WTC11 (cell line): ENCODE results near the gene AKIRIN1. TPM values are rescaled to one million over a fixed set of nuclear protein-coding genes. Genes with fewer than 3 reads are reported as not detected.

ENCODE experiments used
- CREB1 ChIP-seq: sonication (generic); formaldehyde crosslinking; IDR thresholded peaks from 2 replicates; pipeline ENCODE4 v1.8.0; 2023; ENCODE audit warnings: mild to moderate bottlenecking, missing genetic modification reagents
- CREM ChIP-seq: sonication (generic); formaldehyde crosslinking; IDR thresholded peaks from 2 replicates; pipeline ENCODE4 v1.8.1; 2022; ENCODE audit warnings: mild to moderate bottlenecking, missing genetic modification reagents, moderate library complexity
- EMX1 ChIP-seq: fragments of 250-450 bp; sonication (Bioruptor Pico); IDR thresholded peaks from 2 replicates; pipeline ENCODE4 v1.8.0; 2021; ENCODE audit warnings: mild to moderate bottlenecking
- FOXJ3 ChIP-seq: sonication (generic); formaldehyde crosslinking; IDR thresholded peaks from 2 replicates; pipeline ENCODE4 v1.9.0; 2021; ENCODE audit warnings: missing genetic modification reagents, mild to moderate bottlenecking, borderline replicate concordance
- FOXP1 ChIP-seq: sonication (generic); formaldehyde crosslinking; IDR thresholded peaks from 2 replicates; pipeline ENCODE4 v1.8.0; 2022; ENCODE audit warnings: missing genetic modification reagents, mild to moderate bottlenecking, moderate library complexity, borderline replicate concordance
- HMGA2 ChIP-seq: fragments of 250-450 bp; sonication (Bioruptor Pico); IDR thresholded peaks from 2 replicates; pipeline ENCODE4 v1.4.0; 2021; ENCODE audit warnings: mild to moderate bottlenecking, moderate library complexity
- HMGXB4 ChIP-seq: sonication (generic); formaldehyde crosslinking; IDR thresholded peaks from 2 replicates; pipeline ENCODE4 v1.8.1; 2023; ENCODE audit warnings: mild to moderate bottlenecking, moderate library complexity, missing genetic modification reagents
- IRF2 ChIP-seq: sonication (generic); formaldehyde crosslinking; IDR thresholded peaks from 2 replicates; pipeline ENCODE4 v1.8.0; 2022; ENCODE audit warnings: low read depth, missing genetic modification reagents, borderline replicate concordance
- JUN ChIP-seq: sonication (generic); formaldehyde crosslinking; IDR thresholded peaks from 2 replicates; pipeline ENCODE4 v1.8.0; 2023; ENCODE audit warnings: mild to moderate bottlenecking, missing genetic modification reagents
- NR2C2 ChIP-seq: sonication (generic); formaldehyde crosslinking; IDR thresholded peaks from 2 replicates; pipeline ENCODE4 v1.8.0; 2022; ENCODE audit warnings: mild to moderate bottlenecking, missing genetic modification reagents
- RELA ChIP-seq: sonication (generic); formaldehyde crosslinking; IDR thresholded peaks from 2 replicates; pipeline ENCODE4 v1.8.1; 2022; ENCODE audit warnings: missing genetic modification reagents, mild to moderate bottlenecking, borderline replicate concordance
- RORB ChIP-seq: fragments of 250-450 bp; sonication (Bioruptor Pico); IDR thresholded peaks from 2 replicates; pipeline ENCODE4 v1.9.0; 2021; ENCODE audit warnings: mild to moderate bottlenecking
- TEAD1 ChIP-seq: sonication (generic); formaldehyde crosslinking; IDR thresholded peaks from 2 replicates; pipeline ENCODE4 v1.8.0; 2022; ENCODE audit warnings: mild to moderate bottlenecking, missing genetic modification reagents
- ZNF232 ChIP-seq: sonication (generic); formaldehyde crosslinking; IDR thresholded peaks from 2 replicates; pipeline ENCODE4 v1.8.0; 2022; ENCODE audit warnings: mild to moderate bottlenecking, missing genetic modification reagents
- ZNF317 ChIP-seq: sonication (generic); formaldehyde crosslinking; IDR thresholded peaks from 2 replicates; pipeline ENCODE4 v1.8.1; 2023; ENCODE audit warnings: low read depth, mild to moderate bottlenecking, moderate library complexity, missing genetic modification reagents, borderline replicate concordance
- ZNF396 ChIP-seq: fragments of 250-450 bp; sonication (Bioruptor Pico); IDR thresholded peaks from 2 replicates; pipeline ENCODE4 v1.8.0; 2021; ENCODE audit warnings: mild to moderate bottlenecking, moderate library complexity, borderline replicate concordance
- ZNF423 ChIP-seq: fragments of 250-450 bp; sonication (Bioruptor Pico); IDR thresholded peaks from 2 replicates; pipeline ENCODE4 v2.1.2; 2022; ENCODE audit warnings: mild to moderate bottlenecking, moderate library complexity
- total RNA-seq: library from RNA; stranded (reverse); gene quantifications from 3 replicates; pipeline ENCODE4 v1.2.3, GENCODE V29; 2021
- TF ChIP-seq, protein P1 (sequence below): fragments of 250-450 bp; sonication (Bioruptor Pico); IDR thresholded peaks from 2 replicates; pipeline ENCODE4 v1.8.0; 2021; ENCODE audit warnings: mild to moderate bottlenecking
- TF ChIP-seq, protein P2 (sequence below): sonication (generic); formaldehyde crosslinking; IDR thresholded peaks from 2 replicates; pipeline ENCODE4 v1.8.1; 2023; ENCODE audit warnings: mild to moderate bottlenecking, missing genetic modification reagents, borderline replicate concordance
- TF ChIP-seq, protein P3 (sequence below): sonication (generic); formaldehyde crosslinking; conservative IDR thresholded peaks from 2 replicates; pipeline ENCODE4 v1.8.1; 2022; ENCODE audit warnings: mild to moderate bottlenecking, missing genetic modification reagents
- TF ChIP-seq, protein P4 (sequence below): sonication (generic); formaldehyde crosslinking; IDR thresholded peaks from 2 replicates; pipeline ENCODE4 v1.8.0; 2023; ENCODE audit warnings: missing genetic modification reagents
- TF ChIP-seq, protein P5 (sequence below): sonication (generic); formaldehyde crosslinking; IDR thresholded peaks from 2 replicates; pipeline ENCODE4 v1.8.0; 2022; ENCODE audit warnings: mild to moderate bottlenecking, missing genetic modification reagents
- TF ChIP-seq, protein P6 (sequence below): fragments of 250-450 bp; sonication (Bioruptor Pico); IDR thresholded peaks from 2 replicates; pipeline ENCODE4 v1.9.0; 2021; ENCODE audit warnings: moderate library complexity, mild to moderate bottlenecking, inconsistent platforms, borderline replicate concordance
- TF ChIP-seq, protein P7 (sequence below): sonication (generic); formaldehyde crosslinking; IDR thresholded peaks from 2 replicates; pipeline ENCODE4 v1.8.0; 2022; ENCODE audit warnings: missing genetic modification reagents
- TF ChIP-seq, protein P8 (sequence below): sonication (generic); formaldehyde crosslinking; IDR thresholded peaks from 2 replicates; pipeline ENCODE4 v1.8.1; 2023; ENCODE audit warnings: mild to moderate bottlenecking, missing genetic modification reagents, moderate library complexity

Gene AKIRIN1
- total RNA-seq, 1 experiment from 2014 or later = 183 TPM

- TF ChIP-seq, protein P1, sequence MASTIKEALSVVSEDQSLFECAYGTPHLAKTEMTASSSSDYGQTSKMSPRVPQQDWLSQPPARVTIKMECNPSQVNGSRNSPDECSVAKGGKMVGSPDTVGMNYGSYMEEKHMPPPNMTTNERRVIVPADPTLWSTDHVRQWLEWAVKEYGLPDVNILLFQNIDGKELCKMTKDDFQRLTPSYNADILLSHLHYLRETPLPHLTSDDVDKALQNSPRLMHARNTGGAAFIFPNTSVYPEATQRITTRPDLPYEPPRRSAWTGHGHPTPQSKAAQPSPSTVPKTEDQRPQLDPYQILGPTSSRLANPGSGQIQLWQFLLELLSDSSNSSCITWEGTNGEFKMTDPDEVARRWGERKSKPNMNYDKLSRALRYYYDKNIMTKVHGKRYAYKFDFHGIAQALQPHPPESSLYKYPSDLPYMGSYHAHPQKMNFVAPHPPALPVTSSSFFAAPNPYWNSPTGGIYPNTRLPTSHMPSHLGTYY (CRISPR knock-in tag) = no peak
- no peak for TF ChIP-seq EMX1 (CRISPR knock-in tag)
- TF ChIP-seq ZNF423 (CRISPR knock-in tag) = peak; percentile 90
- peak; percentile 77; the same call in 1 of the 2 replicates for TF ChIP-seq FOXP1 (CRISPR knock-in tag)
- TF ChIP-seq RORB (CRISPR knock-in tag) = no peak
- TF ChIP-seq, protein P2, sequence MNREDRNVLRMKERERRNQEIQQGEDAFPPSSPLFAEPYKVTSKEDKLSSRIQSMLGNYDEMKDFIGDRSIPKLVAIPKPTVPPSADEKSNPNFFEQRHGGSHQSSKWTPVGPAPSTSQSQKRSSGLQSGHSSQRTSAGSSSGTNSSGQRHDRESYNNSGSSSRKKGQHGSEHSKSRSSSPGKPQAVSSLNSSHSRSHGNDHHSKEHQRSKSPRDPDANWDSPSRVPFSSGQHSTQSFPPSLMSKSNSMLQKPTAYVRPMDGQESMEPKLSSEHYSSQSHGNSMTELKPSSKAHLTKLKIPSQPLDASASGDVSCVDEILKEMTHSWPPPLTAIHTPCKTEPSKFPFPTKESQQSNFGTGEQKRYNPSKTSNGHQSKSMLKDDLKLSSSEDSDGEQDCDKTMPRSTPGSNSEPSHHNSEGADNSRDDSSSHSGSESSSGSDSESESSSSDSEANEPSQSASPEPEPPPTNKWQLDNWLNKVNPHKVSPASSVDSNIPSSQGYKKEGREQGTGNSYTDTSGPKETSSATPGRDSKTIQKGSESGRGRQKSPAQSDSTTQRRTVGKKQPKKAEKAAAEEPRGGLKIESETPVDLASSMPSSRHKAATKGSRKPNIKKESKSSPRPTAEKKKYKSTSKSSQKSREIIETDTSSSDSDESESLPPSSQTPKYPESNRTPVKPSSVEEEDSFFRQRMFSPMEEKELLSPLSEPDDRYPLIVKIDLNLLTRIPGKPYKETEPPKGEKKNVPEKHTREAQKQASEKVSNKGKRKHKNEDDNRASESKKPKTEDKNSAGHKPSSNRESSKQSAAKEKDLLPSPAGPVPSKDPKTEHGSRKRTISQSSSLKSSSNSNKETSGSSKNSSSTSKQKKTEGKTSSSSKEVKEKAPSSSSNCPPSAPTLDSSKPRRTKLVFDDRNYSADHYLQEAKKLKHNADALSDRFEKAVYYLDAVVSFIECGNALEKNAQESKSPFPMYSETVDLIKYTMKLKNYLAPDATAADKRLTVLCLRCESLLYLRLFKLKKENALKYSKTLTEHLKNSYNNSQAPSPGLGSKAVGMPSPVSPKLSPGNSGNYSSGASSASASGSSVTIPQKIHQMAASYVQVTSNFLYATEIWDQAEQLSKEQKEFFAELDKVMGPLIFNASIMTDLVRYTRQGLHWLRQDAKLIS = no peak
- TF ChIP-seq TEAD1 = peak; percentile 66
- no peak for TF ChIP-seq IRF2
- TF ChIP-seq RELA (CRISPR knock-in tag) = peak; percentile 73; the same call in 1 of the 2 replicates
- TF ChIP-seq, protein P3, sequence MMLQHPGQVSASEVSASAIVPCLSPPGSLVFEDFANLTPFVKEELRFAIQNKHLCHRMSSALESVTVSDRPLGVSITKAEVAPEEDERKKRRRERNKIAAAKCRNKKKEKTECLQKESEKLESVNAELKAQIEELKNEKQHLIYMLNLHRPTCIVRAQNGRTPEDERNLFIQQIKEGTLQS = no peak
- TF ChIP-seq CREB1 (CRISPR knock-in tag) = no peak
- TF ChIP-seq, protein P4, sequence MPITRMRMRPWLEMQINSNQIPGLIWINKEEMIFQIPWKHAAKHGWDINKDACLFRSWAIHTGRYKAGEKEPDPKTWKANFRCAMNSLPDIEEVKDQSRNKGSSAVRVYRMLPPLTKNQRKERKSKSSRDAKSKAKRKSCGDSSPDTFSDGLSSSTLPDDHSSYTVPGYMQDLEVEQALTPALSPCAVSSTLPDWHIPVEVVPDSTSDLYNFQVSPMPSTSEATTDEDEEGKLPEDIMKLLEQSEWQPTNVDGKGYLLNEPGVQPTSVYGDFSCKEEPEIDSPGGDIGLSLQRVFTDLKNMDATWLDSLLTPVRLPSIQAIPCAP (CRISPR knock-in tag) = no peak
- no peak for TF ChIP-seq FOXJ3 (CRISPR knock-in tag)
- peak; percentile 75; the same call in 1 of the 2 replicates for TF ChIP-seq JUN (CRISPR knock-in tag)
- TF ChIP-seq, protein P5, sequence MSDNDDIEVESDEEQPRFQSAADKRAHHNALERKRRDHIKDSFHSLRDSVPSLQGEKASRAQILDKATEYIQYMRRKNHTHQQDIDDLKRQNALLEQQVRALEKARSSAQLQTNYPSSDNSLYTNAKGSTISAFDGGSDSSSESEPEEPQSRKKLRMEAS = peak; percentile 68
- TF ChIP-seq ZNF396 = no peak
- no peak for TF ChIP-seq HMGA2 (CRISPR knock-in tag)
- TF ChIP-seq, protein P6, sequence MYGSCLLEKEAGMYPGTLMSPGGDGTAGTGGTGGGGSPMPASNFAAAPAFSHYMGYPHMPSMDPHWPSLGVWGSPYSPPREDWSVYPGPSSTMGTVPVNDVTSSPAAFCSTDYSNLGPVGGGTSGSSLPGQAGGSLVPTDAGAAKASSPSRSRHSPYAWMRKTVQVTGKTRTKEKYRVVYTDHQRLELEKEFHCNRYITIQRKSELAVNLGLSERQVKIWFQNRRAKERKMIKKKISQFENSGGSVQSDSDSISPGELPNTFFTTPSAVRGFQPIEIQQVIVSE (CRISPR knock-in tag) = no peak
- TF ChIP-seq ZNF317 (CRISPR knock-in tag) = peak; percentile 51; the same call in 1 of the 2 replicates
- 0 out of 2 replicates have a peak, but pooled peaks have one; percentile 32 for TF ChIP-seq ZNF232 (CRISPR knock-in tag)
- peak; percentile 89 for TF ChIP-seq CREM (CRISPR knock-in tag)
- TF ChIP-seq HMGXB4 (CRISPR knock-in tag) = peak; percentile 89; the same call in 1 of the 2 replicates
- TF ChIP-seq, protein P7, sequence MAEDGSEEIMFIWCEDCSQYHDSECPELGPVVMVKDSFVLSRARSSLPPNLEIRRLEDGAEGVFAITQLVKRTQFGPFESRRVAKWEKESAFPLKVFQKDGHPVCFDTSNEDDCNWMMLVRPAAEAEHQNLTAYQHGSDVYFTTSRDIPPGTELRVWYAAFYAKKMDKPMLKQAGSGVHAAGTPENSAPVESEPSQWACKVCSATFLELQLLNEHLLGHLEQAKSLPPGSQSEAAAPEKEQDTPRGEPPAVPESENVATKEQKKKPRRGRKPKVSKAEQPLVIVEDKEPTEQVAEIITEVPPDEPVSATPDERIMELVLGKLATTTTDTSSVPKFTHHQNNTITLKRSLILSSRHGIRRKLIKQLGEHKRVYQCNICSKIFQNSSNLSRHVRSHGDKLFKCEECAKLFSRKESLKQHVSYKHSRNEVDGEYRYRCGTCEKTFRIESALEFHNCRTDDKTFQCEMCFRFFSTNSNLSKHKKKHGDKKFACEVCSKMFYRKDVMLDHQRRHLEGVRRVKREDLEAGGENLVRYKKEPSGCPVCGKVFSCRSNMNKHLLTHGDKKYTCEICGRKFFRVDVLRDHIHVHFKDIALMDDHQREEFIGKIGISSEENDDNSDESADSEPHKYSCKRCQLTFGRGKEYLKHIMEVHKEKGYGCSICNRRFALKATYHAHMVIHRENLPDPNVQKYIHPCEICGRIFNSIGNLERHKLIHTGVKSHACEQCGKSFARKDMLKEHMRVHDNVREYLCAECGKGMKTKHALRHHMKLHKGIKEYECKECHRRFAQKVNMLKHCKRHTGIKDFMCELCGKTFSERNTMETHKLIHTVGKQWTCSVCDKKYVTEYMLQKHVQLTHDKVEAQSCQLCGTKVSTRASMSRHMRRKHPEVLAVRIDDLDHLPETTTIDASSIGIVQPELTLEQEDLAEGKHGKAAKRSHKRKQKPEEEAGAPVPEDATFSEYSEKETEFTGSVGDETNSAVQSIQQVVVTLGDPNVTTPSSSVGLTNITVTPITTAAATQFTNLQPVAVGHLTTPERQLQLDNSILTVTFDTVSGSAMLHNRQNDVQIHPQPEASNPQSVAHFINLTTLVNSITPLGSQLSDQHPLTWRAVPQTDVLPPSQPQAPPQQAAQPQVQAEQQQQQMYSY (CRISPR knock-in tag) = no peak
- TF ChIP-seq, protein P8, sequence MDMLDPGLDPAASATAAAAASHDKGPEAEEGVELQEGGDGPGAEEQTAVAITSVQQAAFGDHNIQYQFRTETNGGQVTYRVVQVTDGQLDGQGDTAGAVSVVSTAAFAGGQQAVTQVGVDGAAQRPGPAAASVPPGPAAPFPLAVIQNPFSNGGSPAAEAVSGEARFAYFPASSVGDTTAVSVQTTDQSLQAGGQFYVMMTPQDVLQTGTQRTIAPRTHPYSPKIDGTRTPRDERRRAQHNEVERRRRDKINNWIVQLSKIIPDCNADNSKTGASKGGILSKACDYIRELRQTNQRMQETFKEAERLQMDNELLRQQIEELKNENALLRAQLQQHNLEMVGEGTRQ (CRISPR knock-in tag) = peak; percentile 38; the same call in 1 of the 2 replicates
- no peak for TF ChIP-seq NR2C2 (CRISPR knock-in tag)
These were observed at the start of gene AKIRIN1 (continued) for GRCh38 chr1:38990738-38991637.
